Activated CD8-positive, alpha-beta memory T cell treated with anti-CD3 and anti-CD28 coated beads for 24 hours (primary cell): ENCODE results near the gene RNGTT.
"Not testable (repeated sequence)": the region's sequence is repeated elsewhere in the genome, so short reads cannot be mapped to it uniquely, and the experiment has no call there.

ENCODE experiments used
- DNase-seq: peaks from one replicate; pipeline ENCODE4 v3.0.0-alpha.2; 2020

Gene RNGTT

DNA sequence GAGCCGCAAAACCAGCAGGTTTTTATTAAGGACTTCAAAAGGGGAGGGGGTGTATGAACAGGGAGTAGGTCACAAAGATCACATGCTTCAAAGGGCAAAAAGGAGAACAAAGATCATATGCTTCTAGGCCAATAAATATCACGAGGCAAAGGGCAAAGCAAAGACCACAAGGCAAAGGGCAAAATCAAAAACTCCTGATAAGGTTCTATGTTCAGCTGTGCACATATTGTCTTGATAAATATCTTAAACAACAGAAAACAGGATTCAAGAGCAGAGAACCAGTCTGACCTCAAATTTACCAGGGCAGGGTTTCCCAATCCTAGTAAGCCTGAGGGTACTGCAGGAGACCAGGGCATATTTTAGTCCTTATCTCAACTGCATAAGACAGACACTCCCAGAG, 5.8 kb upstream of the RNGTT start:
- not testable (repeated sequence) for DNase-seq

DNA sequence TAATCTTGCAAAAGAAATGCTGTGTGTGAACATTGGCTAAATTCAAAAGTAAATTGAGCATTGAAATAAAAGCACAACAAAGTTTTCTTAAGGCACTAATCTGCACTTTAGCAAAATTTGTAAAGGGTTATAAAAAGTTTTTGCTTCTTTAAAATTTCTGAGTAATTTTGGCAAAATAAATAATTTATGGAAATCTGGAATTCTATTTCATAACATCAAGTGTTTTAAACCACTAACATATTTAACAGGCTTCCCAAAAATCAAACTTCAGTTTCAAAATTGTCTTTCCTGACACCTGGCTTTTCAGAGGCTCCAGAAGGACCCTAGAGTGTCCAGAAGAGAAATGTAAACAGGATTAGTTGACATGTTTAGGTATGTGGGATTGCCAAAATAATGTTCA, 4.5 kb upstream of the RNGTT start:
- DNase-seq, result no peak

DNA sequence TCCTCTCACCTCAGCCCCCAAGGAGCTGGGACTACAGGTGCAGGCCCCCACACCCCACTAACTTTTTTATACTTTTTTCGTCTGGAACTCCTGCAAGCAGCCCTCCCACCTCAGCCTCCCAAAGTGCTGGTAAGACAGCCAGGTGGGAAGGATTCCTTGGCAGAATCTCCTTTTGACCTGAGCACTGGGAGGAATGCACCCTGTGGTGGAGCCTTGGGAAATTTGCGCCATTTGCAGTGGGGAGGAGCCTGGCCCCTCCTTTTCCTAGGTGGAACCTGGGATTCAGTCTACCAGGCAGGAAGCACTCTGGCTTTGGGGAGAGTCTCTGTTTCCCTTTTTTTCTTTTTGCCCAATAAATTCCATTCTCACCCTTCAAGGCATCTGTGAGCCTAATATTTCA, 2.3 kb upstream of the RNGTT start:
- no peak for DNase-seq

DNA sequence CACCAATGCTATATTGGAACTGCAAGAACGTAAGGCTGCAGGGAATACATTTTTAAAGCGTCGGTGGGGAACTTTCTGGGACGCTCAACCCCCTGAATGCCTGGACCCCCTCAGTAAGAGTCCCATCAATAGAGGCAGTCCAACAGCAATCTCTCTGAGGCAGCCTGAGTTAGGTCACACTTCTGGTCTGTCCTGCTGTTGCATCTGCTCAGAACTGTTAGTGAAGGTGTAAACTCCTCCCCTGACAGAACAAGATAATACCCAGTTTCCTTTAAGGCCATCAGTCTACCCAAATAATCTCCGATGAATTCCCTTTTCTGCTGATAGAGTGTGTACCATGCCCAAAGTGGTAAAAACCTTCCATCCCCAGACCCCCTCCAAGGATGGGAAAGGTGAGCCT, 1.1 kb upstream of the RNGTT start:
- no peak for DNase-seq

DNA sequence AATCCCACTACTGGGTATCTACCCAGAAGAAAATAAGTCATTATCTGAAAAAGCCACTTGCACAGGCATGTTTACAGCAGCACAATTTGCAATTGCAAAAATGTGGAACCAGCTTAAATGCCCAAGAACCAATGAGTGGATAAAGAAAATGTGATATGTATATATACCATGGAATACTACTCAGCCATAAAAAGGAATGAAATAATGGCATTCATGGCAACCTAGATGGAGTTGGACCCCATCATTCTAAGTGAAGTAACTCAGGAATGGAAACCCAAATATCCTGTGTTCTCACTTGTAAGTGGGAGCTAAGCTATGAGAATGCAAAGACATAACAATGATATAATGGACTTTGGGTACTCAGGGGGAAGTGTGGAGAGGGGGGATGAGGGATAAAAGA, 4.6 kb downstream of the RNGTT start:
- no peak for DNase-seq

DNA sequence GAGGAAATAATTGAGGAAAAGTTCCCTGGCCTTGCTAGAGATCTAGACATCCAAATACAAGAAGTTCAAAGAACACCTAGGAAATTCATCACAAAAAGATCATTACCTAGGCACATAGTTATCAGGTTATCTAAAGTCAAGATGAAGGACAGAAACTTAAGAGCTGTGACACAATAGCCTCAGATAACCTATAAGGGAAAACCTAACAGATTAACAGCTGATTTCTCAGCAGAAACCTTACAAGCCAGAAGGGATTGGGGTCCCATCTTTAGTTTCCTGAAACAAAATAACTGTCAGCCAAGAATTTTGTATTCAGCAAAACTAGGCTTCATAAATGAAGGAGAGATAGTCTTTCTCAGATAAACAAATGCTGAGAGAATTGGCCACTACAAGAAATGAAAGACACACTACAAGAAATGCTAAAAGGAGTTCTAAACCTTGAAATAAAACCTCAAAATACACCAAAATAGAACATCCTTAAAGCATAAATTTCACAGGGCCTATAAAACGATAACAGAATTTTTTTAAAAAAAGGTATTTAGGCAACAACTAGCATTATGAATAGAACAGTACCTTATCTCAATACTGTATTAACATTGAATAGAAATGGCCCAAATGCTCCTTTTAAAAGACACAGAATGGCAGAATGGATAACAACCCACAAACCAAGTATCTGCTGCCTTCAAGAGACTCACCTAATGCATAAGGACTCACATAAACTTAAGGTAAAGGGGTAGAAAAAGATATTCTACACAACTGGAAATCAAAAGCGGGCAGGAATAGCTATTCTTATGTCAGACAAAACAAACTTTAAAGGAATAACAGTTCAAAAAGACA, 9.7 kb downstream of the RNGTT start:
- no peak for DNase-seq

DNA sequence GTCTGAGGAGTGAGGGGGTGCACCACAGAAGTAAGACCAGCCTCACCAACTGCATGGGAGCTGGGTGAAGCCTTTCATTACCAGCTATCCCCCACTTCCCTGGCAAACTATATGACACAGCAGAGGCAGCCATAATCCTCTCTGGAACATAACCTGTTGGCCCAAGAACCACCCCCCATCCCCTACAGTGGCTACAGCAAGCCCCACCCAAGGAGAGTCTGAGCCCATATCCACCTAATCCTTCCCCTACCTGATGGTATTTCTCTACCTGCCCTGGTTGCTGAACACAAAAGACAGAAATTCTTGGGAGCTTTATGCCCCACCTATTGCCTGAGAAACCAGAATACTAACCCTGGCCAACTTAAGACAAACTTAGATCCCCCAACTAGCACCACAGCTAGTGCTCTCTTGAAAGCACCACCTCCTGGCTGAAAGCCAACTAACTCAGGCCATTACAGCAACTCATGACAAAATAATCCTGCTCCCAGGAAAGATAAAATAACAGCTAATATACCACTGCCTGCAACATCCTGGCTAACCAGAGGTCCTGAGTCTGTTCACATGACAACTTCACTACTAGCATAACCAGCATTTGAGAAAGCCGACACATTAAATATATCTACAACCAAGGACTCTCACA, 11.2 kb downstream of the RNGTT start:
- DNase-seq, result no peak

DNA sequence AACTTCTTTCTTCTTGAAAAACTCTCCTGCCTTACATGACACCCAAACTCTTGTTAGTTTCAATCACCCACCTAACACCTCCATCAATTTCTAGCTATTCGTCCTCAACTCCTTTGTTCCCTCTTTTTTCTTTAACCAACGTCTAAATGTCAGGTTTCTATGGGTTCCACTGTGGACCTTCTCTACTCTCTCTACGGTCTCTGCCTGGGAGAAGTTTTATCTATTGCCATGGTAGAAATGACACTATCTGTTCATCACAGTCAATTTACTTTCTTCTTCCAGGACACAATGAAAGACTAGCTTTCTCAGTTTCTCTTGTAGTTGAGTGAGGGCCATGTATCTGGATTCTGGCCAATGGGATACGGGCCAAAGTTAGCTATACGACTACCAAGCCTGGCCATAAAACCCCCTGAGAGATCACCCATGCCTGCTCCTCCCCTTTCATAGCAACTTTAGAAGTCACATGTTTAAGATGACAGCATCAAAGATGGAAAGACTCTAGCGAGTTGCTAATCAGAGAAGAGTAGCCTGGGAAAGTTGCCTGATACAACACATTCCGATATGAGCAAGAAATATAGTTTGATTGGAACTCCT, 17.9 kb downstream of the RNGTT start:
- DNase-seq, result no peak

DNA sequence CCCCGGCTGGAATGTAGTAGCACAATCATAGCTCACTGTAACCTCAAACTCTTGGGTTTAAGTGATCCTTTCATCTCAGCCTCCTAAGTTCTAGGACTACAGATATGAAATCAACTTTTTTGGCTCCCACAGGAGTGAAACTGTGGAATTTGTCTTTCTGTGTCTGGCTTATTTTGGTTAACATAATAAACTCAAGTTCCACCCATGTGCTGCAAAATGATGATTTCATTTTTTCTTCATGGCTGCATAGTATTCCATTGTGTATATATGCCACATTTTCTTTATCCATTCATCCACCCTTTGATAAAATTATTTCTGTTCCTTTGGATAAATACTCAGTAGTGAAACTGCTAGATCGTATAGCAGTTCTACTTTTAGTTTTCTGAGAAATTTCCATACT, 29.9 kb downstream of the RNGTT start:
- no peak for DNase-seq

DNA sequence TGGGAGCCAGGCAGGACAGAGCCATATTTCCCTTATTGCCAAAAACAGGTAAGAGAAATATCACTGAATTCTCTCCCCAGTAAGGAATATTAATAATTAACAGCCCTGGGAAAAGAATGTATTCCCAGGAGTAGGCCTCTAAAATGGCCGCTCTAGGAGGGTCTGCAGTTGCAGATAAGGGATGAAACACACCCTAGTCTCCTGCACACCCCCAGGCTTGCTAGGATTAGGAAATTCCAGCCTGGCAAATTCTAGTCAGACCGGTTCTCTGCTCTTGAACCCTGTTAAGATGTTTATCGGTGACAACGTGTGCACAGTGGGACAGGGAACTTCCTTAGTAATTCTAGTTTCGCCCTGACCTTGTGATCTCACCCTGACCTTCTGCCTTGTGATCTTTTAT, 31.4 kb downstream of the RNGTT start:
- DNase-seq, result not testable (repeated sequence)

DNA sequence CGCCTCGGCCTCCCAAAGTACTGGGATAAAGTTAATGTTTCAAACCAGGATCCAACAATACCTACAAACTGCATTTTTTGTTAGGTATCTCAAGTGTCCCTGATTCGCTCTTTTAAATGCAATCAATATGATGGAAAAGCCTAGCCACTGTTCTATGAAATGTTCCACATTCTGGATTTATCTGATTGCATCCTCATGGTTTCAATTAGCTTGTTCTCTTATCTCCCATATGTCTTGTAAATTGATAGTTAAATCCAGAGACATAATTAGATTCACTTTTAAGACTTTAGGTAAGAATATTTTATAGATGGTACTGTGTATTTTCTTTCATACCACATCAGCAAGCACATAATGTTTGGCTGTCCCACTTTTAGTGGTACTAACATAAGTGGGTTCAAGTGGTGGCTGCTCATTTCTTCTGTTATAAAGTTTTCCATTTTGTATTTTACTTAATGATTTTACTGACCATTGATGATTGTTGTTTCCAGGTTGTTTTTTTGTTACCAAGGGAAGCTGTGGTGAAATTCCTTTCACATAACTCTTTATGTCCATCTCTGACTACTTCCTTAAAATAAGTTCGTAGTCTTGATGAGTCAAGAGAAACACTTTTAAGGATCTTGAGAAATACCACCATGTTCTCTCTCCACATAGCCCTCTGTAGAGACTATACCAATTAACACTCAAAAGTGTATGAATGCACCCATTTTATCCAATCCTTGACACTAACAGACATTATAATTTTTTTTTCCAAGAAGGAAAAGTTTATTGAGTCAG, 40.5 kb downstream of the RNGTT start:
- DNase-seq, result no peak

DNA sequence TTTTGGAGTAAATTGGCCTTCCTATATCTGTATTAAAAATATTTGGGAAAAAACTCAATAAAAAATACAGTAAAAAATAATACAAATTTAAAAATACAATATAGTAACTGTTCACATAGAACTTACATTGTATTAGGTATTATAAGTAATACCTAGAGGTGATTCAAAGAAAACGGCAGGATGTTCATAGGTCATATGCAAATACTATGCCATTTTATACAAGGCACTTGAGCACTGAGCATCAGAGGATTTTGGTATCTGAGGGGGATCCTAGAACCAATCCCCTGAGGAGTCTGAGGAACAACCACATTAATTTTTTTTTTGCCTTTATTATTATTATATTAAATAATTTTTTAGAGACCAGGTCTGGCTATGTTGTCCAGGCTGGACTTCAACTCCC, 41.7 kb downstream of the RNGTT start:
- DNase-seq, result no peak

DNA sequence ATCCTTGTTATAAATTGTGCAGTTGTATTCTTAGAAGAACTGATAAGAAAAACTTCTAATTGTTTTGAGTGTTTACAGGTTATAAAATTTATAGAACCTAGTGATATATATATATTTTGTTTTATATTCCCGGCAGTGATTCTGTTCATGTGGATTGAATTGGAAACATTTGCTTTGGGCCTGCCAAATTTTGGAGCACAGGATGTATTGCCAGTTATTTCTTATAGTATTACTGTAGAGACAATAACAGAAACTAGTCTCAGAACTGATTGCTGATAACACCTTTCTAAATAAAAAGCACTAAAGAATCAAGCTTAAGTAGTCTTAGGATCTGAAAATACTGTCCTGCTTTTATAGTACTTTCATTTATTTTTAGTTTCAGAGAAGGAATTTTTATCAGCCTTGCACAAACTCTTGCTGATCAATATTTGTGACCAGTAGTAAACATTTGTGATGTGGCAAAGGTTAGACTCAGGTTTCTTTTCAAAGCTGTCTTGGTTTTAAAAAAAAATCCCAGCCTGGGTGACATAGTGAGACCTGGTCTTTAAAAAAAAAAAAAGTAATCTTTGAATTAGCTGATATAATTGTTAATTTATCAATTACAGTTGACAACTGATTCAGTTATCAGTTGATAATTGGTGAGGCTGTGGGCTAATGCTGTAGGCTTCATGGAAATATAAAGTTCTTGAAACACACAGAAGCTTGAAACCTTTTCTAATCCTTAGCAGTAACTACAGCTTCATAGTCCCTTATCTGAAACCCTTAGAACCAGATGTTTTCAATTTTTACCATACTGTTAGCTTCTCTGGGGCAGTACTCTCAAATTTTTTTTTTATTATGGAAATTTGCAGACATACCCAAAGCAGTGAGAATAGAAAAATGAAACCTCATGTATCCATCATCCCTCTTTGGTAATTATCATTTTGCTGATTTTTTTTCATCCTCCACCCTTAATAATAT, 42.4 kb downstream of the RNGTT start:
- DNase-seq, result no peak

DNA sequence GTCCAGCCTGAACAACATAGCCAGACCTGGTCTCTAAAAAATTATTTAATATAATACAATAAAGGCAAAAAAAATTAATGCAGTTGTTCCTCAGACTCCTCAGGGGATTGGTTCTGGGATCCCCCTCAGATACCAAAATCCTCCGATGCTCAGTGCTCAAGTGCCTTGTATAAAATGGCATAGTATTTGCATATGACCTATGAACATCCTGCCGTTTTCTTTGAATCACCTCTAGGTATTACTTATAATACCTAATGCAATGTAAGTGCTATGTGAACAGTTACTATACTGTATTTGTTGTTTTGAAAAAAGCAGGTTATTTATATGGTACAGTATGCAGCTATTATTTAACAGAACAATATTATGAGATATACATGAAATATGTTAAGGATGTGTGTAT, 43.3 kb downstream of the RNGTT start:
- DNase-seq, result no peak

DNA sequence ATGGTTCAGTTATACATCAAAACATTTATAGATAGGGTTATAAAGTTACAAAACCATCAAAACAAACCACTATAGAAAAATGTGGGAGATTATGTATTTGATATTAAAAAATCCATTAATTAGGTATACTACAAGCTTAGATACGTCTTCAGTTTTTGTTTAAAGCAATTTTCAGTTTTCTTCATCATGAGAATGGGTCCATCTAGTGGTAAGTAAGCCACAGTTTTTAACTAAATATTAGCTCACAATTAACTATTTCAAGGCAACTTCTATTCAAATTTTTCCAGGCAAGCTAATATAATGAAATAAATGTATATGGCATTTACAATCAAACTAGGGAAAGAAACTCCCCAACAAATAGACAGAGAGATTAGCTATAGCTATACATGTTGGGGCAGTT, 44.4 kb downstream of the RNGTT start:
- no peak for DNase-seq

DNA sequence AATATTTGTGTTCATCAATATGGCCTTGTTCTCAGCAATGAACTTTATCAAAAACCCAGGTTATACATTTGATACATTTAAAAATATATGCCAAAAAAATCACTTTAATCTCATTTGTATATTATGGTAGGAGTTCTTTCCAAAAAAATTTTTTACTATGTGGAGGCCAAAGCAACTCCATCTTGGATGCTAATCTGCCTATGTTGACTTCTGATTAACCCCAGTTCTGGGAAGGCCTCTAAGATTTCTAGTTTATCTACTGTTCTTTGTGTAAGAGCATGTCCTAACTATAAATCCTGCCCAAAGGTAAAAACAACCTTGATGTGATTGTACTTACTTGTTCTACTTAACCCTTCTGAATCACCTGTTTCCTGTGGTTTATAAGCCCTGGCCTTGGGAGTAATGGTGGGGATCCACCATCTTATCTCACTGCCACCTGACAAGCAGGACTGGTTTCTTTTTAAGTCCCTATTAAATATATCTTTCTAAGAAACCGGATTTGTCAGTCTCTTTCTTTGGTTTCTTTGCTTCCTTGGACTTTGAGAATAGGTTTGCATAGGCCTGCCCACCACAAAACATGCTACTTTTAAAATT, 46.7 kb downstream of the RNGTT start:
- no peak for DNase-seq

DNA sequence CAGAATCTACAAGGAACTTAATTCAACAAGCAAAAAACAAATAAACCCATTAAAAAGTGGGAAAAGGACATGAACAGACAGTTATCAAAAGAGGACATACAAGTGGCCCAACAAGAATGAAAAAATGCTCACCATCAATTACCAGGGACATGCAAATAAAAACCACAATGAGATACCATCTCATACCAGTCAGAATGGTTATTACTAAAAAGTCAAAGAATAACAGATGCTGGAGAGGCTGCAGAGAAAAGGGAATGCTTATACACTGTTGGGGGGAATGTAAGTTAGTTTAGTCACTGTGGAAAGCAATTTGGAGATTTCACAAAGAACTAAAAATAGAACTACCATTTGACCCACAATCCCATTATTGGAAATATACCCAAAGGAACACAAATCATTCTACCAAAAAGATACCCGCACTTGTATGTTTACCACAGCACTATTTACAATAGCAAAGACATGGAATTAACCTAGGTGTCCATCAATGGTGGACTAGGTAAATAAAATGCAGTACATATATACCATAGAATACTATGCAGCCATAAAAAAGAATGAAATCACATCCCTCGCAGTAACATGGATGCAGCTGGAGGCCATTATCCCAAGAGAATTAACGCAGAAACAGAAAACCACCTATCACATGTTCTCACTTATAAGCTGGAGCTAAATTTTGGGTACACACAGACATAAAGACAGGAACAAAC, 48.4 kb downstream of the RNGTT start:
- DNase-seq, result no peak

DNA sequence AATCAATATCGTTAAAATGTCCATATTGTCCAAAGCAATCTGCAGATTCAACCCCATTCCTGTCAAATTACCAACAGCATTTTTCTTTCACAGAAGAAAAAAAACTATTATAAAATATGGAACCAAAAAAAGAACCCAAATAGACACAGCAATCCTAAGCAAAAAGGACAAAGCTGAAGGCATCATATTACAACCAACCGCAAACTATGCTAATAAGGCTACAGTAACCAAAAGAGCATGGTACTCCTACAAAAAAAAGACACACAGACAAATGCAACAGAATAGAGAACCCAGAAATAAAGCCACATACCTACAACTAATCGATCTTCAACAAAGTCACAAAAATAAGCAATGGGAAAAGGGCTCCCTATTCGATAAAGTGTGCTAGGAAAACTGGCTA, 49.2 kb downstream of the RNGTT start:
- DNase-seq, result no peak

DNA sequence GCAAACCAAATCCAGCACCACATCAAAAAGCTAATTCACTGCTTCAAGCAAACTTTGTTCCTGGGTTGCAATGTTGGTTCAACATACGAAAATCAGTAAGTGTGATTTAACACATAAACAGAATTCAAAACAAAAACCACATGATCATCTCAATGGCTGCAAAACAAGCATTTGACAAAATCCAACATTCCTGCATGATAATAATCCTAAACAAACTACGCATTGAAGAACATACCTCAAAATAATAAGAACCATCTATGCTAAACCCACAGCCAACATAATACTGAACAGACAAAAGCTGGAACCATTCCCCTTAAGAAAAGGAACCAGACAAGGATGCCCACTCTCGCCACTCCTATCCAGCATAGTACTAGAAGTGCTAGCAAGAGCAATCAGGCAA, 49.9 kb downstream of the RNGTT start:
- DNase-seq, result no peak

DNA sequence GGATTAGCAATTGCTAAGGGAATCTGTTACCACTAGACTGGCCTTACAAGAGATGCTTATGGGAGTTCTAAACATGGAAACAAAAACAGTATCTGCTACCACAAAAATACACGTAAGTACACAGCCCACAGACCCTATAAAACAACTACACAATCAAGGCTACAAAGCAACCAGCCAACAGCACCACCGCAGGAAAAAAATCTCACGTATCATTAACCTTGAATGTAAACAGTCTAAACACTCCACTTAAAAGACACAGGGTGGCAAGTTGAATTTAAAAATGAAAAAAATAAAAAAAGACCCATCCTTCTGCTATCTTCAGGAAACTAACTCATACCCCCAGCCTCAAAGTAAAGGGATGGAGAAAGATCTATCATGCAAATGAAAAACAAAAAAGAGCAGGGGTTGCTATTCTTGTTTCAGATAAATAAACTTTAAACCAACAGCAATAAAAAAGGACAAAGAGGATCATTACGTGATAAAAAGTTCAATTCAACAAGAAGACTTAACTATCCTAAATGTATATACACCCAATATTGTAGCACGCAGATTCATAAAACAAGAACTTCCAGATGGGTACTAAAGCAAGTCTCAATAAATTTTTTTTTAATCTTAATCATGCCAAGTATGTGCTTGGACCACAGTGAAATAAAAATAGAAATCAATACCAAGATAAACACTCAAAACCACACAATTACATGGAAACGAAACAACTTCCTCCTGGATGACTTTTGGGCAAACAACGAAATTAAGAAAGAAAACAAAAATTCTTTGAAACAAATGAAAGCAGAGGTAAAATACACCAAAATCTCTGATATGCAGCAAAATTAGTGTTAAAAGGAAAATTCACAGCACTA, 52.3 kb downstream of the RNGTT start:
- no peak for DNase-seq
